Activated CD4-positive, alpha-beta T cell treated with anti-CD3 and anti-CD28 coated beads for 4 hours (primary cell): Measurements from ENCODE around the gene KCTD15.

ENCODE experiments used
- DNase-seq, 2 donors: peaks; one replicate each; pipeline ENCODE4 v3.0.0-alpha.2; 2020

Gene KCTD15

DNA sequence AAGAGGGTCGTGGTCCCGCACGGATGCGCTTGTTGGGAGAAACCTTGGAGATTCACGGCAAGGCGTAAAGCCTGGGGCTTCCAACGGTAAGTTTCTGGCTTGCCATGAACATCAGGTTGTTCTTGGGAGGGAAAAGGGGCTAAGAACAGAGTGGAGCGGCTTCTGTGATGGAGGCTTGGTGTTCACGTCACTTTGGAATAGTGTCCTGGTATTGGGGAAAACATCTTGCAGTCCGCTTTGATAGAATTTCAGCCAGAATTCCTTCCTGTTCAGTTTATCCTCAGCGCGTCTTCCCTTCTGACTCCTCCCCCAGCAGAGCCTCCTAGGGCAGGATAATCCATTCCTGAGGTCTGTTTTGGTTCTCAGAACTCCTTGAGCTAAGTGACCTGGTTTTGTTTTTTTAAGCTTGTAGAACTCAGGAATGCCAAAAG lies 2.0 kb downstream of the KCTD15 start:
- no peak for DNase-seq

DNA sequence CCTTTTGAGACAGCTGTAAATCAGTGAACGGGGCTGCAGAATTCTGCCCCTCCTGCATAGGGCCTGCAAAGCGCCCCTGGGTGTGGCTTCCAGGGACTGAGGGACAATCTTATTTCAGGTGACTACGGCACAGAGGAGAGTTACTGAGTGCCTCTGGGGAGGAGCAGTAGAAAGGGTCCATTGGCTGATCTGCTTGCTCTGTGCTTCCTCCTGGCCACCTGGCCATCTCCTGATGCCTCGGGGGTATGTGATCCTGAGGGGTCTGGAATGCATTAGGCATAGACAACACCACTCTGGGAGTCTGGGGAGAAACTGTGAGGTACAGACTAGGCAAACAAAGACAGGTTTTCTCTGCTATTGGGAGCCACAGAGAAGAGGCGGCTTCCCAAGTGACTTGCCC lies 2.8 kb downstream of the KCTD15 start:
- DNase-seq: no peak

DNA sequence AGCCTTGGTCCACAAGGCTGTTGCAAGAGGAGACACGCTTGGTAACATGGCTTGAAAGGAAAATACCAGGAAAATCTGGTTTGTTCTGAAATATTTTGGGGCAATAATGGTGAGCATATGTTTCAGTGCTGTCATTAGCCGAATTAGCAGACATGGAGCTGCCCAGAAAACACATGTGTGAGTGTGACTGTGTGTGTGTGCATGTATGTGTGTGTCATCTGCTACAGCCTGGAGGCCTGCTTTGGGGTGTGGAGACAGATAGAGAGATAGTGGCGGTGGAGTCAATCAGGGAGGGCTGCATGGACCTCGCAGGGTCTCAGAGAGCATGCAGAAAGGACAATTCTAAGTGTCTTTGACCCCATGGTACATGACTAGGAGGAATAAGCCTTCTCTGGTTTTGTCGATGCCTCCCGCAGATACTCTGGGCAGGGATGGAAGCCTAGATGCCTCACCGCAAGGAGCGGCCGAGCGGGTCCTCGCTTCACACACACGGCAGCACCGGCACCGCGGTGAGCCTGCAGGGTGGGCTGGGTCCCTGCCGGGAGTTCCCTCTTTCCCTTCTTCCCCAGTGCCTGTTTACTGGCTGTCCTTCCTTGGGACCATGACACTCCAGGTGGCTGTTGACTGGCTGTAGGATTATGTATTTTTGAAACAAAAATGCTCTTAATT lies 3.5 kb downstream of the KCTD15 start:
- no peak for DNase-seq

DNA sequence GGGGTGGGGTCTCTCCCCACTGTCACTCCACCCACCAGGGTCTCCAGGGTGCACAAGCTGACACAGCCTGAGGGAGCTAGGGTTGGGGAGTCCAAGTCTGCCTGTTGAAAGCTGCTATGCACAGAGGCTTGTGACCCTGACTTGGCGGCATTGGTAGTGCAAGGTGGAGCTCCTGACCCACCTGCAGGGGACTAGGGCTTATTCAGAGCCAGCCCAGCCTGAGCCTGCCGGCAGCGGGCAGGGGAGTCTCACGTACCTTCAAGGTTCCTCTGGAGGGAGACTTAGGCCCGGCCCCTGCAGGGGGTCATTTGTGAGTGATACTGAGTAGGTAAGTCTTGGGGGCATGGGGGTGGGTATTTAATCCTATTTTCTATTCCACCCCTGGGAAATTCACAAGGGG lies 4.7 kb downstream of the KCTD15 start:
- no peak for DNase-seq

DNA sequence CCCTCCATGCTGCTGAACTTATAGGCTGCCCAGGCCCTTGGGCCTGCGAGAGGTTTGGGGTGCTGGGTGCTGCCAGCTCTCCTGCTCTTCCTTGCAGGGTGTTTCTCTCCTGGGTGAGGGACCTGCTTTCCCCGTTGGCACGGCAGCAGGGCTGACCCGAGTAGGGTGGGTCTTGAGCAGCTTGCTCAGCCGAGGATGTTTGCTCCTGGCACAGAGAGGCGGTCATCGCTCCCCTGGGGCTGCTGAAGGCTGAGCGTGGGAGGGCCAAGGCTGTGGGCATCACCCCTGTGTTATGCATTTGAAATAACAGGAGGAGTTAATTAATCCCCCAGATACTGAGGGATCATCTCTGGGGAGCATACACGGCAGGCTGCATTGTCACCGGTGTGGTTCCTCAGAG lies 5.3 kb downstream of the KCTD15 start:
- no peak for DNase-seq

DNA sequence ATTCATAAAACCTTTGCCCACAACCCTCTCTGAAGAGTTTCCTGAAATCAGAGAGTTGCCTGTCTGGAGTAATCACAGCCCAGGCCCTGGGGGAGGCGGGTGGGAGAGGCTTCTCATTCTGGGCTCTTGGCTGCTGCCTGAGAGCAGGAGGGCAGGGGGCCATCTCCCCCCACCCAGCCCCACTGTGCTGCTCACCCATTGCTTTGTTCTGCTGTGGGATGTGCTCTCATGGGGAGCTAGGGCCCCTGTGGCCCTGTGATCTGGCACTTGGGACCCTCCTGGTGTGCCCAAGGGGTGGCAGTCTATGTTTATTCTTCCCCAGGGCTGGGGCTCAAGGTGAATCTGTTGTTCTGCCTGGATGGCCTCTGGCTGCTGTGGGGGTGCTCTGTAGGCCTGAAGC lies 6.1 kb downstream of the KCTD15 start:
- DNase-seq: no peak

DNA sequence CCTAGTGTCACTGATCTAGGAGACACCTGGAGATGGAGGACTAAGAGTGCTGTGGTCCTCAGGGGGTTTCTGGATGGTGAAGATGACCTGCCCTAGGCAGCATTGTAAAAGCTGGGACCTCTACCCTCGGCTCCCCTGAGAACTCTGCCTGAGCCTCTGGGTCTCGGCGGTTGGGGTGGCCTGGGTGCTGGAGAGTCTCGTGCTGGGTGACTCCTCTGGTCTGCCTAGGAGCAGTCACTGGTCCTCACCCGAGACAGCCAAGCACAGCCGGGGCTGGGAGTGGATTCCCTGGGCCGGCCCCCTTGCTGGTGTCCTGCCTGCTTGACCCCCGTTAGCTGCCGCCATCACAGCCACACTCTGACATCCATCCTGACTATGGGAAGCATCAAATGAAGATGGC lies 6.7 kb downstream of the KCTD15 start:
- no peak for DNase-seq

DNA sequence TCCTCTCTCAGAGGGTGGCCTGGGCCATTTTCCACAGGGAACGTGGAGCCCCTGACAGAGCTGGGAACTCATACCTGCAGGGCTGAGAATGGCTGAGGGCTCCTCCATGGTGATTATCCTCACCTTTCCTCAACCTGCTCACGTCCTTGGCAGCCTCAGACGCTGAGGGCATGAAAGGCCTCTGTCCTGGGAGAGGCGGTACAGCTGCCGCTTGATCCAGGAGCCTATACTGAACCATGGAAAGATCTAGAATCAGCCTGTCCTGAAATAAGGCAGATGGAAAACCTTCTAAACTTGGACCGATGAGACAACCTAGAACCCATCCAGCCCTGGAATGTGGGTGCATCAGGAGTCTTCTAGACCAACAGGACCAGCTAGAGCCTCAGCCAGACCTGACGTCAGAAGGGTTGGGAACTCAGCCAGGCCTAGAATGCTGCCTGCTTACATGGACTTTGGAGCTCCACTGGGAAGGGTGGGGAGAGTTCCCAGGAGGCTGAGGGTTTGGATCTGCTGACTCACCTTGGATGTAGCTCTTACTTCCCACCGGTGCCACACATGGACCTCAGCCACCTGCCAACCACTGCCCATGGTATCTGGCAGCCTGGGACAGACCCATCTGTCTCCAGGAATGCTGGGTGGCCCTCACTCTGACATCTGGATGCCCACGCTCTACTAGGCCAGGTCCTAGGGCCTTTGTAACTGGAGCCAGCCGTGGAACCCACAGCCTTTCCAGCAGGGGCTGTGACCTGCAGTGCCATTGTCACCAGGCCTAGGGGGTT lies 7.5 kb downstream of the KCTD15 start:
- no peak for DNase-seq

DNA sequence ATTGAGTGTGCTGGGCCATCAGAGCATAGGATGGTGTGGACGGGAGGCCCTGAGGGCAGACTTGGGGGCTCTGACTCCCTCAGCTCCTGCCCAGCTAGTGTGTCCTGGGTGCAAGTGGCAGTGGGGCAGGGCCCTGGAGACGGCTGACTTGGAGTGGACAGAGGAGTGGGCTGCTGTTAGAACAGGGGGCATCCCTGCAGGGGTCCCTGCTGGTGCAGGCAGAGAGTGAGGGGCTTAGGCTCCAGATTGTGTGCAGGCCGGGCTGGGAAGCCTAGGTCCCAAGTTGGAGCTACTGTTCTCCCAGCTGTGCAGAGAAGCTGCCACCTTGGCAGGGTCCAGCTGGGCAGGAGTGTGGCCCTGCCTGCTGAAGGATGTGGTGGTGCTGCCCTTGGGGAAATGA lies 8.6 kb downstream of the KCTD15 start:
- DNase-seq: no peak

DNA sequence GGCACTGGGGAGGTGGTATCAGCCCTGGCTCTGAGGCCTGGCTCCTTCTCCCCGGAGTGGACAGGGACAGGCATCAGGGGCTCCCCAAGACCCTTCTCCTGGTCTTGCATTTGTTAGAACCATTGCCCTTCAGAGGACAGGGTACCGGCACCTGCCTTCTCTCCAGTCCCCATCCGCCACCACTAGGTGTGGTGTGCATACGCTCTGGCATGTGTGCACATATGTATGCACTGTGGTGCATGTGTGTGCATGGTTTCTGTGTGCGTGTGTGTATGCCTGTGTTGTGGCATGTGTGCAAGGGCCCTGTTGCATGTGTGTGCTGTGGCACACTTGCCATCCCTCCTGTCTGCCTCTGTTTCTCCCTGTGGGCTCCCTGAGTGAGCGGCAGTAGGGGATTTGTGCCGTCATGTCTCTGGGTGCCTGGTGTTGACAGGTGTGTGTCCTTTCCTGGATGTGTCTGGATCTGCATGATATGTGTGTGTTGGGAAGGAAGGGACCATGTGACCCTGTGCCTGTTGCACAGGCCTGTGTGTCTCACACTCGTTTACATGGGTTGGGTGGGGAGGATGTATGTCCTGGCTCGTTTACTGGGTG lies 9.3 kb downstream of the KCTD15 start:
- no peak for DNase-seq

DNA sequence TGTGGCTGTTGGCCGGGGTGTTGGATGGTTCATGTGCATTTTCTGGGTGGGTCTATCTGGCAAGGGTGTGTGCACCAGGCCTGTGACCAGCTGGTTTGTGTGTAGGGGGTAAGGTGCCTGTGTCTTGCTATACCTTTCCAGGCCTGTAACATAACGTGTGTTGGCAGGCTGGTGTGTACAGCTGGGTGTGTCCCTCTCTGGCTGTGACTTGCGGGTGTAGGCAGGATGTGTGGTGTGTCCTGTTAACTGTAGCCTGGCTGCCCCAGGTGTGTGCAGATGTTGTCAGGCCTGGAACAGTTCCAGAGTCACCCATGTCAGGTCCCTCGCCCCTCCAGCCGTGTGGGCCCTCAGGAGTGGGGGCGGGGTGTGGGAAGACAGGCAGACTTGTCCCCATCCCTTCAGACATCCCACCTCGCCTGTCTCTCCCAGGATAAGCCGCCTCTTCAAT lies 9.8 kb downstream of the KCTD15 start:
- no peak for DNase-seq

DNA sequence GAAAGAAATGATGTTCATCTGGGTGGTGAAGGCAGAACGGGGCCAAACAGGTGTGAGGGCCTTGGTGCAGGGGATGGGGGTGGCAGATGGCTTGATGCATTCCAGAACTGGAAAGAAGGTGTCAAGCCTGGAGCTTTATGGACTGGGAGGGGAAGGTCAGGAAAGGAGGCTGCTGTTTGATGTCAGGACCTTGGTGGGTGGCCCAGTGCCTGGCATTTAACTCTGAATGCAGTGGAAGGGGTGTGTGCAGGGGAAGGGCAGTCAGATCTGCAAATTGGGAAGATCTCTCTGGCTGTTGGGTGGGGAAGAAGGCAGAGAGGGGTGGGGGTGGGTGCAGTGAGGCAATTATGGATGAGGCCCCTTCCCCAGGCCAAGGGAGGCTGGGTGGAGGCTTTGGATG lies 11.7 kb downstream of the KCTD15 start:
- no peak for DNase-seq

DNA sequence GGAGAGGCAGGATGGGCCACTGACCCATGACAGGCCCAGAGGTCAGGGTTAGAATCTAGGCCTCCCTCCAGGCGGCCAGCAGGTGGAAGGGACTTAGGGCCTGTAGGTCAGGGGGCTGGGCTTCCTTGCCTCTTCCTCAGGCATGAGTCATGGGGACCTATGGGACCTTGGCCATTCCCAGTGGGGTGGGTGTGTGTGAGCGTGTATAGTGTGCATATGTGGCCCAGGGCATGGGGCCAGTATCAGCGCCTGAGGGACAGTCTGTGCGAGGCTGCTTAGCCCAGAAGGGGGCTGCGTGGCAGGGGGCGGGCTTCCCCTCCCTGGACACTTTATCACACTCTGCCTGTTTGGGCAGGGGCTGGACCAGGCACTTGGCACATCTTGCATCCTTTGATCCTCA lies 13.3 kb downstream of the KCTD15 start:
- no peak for DNase-seq

DNA sequence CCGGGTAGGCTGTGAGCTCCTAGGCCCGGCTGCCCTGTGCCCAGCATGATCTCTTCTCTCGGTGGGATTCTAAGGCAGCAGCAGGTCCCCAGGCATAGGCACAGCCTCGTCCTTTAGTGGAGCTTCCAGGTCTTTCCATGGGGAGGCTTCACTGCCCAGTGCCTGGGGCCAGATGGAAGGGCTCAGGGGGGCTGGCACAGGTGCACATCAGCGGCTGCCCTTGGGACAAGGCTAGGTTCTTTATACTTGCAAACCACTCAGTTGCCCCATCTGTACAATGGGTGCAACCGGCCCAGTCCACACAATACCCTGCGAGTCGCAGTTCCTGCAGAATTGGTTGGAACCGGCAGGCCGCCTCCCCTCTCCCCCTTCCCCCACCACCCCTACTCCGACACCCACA lies 14.2 kb downstream of the KCTD15 start:
- DNase-seq: no peak

DNA sequence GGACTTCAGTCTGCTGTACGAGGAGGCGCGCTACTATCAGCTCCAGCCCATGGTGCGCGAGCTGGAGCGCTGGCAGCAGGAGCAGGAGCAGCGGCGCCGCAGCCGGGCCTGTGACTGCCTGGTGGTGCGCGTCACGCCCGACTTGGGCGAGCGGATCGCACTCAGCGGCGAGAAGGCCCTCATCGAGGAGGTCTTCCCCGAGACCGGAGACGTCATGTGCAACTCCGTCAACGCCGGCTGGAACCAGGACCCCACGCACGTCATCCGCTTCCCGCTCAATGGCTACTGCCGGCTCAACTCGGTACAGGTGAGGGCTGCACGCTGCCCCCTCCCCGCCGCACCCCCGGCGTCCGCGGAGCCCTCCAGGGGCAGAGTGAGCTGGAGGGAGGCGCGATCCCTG lies 14.6 kb downstream of the KCTD15 start:
- DNase-seq: no peak

DNA sequence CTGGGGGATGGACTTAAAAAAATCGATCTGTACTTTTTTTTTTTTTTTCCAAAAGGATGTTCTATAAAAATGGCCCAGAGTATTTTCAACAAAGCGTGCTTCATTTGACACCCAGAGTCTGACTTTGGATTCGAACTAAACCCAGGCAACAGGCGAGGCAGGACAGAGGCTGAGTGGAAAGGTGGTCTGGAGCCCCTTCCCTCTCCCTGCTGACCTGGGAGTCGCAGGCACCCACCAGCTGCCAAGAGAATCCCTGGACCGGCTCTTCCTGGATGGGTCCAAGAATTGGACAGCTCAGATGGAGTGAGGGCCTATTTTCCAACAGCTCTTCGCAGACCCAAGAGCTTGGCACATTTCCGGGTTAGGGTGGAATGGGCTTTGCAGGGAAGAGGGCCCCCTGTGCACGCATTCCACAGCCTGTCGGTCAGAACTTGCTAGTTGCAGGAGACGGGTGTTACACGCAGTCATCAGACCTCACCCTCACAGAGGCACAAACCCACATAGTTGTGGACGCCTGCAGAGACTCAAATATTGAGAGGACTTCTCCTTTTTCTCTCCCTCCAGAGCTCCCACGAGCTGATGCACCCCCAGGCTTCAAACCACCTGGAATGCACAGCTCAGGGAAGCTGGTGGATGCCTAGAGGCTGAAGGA lies 15.2 kb downstream of the KCTD15 start:
- DNase-seq: no peak

DNA sequence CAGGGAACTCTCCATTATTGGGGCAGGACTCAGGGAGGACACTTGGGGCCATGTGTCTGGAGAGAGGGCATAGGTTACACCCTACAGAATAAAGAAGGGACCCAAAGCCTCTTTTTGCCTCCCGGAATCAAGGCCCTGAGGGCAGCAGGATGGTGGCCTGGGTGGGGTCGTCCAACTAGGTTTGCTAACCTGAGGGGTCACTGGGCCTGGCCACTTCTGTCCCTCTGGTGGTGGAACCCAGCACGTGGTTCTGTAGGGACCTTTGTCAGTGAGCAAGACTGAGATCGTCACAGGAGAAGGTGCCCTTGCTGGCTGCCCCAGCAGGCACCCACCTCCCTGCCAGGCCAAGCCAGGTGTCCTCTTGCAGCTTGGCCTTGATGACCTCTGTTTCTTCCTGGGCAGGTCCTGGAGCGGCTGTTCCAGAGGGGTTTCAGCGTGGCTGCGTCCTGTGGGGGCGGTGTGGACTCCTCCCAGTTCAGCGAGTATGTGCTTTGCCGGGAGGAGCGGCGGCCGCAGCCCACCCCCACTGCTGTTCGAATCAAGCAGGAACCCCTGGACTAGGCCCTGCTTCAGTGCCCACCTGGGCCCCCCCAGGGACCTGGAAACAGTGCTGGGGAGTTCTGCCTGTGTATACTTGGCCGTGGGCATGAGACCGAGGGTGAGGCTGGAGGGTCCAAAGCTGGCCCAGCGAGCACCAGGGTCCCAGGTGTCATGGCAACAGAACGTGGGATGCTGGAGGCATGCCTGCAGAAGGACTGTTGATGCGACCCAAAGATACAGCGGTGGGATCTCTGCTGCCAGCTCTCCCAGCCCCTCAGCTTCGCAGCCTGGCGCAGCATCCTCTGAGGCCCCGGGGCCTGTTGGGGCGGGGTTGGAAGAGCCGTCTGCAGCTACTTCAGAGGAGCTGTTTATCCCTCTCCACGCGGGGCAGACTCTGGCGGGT lies 16.0 kb downstream of the KCTD15 start:
- no peak for DNase-seq

DNA sequence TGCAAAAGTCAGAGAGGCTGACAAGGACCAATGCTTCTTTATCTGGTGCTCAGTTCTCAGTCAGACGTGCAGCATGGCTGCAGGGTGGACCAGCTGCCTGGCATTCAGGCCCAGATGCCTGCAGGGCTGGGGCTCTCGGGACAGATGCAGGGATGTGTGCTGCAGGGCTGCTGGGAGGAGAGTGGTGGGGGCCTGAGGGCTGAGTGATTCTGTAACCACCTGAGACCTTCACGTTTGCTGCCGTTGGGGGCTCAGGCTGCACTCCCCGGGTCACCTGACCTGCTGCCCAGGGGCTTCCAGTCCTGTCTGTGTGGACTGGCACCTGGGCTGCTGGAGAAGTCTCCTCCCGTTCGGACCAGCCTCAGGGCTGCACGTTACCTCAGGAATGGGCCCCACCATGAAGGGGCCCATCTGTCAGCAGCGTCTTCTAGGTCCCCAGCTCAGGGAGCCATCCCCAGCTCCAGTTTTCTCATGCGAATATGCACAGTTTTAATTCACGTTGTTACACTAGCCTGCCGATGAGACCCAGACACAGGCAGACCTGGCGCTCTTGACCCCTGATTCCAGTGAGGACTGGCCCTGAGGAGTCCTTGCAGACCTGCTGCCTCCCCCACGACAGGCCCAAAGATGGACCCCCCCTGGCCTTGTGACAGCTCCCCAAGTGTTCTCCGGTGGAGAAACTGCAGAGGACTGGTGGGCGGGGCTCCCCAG lies 16.9 kb downstream of the KCTD15 start:
- no peak for DNase-seq

DNA sequence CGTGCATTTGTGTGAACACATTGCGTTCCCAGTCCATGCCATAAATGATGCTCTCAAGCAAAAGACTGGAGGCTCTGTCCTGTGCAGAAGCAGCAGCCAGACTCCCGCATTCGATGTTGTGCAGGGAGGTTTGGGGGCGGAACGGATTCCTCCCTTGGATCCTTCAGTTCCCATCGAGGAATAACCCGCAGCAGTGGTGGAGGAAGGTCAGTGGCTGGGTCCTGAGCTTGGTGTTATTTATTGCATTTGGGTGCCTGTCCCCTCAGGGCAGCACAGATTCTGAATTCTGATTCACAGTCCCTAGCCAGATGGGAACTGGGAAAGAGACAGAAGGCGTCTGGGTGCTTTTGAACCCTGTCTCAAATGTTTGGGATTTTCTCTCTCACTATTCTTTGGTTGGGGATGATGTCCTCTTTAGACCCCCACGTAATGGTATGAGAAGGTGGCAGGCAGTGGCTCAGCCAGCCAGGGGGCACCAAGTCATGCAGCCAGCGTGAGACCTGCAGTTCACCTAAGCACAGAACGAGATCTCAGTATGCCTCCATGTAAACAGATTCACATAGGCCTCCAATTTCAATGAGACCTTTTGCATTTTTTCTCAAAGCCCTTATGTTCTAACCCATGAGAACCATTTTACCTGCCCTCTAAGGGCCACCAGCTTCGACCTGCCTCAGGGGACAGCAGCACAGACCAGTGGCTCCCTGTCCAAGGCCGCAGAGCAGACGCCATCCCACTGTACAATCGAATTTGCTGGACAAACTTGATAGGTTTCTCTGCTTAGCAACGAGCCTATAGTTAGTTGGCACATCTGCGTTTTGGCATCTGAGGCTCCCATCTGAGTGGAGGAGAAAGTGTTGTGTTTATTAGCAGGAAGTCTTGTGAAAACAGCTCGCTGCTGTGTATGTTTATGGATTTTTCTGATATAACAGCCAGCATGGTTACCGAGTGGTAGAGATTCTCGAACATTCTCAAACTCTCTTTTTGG lies 17.8 kb downstream of the KCTD15 start:
- no peak for DNase-seq
